GM10266 (cell line): Measurements from ENCODE around the gene C5AR2.
"Not testable (repeated sequence)": the region's sequence is repeated elsewhere in the genome, so short reads cannot be mapped to it uniquely, and the experiment has no call there.

Experiments used
- DNase-seq: peaks from one replicate; pipeline ENCODE4 v3.0.0; 2012; ENCODE audit errors: extremely low spot score
- TF ChIP-seq, protein P1 (sequence below): IDR thresholded peaks from 2 replicates; pipeline ENCODE4 v1.5.1; 2012; ENCODE audit warnings: mild to moderate bottlenecking, low read depth; ENCODE audit not compliant: control insufficient read depth, insufficient read depth; ENCODE audit errors: missing control alignments

Gene C5AR2

DNA sequence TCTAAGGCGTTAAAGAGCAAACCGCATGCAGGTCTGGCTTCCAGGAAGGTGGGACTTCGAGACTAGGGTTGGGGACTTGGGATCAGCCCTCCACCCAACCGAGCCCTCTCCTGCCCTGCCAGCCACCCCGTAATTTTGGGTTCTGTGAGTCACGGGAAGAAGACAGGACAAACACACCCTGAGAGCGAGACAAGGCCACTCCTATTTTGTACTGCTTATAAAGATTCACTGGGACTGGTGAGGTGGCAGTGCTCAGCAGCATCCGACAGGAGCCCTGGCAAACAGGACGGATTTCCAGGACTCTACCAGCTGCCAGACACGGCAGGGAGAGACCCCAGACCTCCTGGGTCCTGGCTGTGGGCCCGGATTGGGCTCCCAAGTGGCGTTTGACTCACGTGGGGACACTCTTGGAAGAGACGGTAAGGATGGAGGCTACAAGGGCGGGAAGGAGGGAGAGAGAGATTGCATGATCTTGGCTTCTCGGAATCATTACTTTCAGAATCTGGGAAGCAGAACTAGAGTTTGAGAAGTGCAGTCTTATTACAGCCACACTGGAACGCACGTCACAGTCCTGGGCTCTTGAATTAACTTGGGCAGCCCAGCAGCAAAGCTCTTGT lies at the start of gene C5AR2:
Gene C5AR2, plus strand, starts transcription at position 245 of the 617 bp plus-strand sequence. CDS start 8,625 bp downstream, outside the sequence.
- DNase-seq: no peak
- TF ChIP-seq, protein P1, sequence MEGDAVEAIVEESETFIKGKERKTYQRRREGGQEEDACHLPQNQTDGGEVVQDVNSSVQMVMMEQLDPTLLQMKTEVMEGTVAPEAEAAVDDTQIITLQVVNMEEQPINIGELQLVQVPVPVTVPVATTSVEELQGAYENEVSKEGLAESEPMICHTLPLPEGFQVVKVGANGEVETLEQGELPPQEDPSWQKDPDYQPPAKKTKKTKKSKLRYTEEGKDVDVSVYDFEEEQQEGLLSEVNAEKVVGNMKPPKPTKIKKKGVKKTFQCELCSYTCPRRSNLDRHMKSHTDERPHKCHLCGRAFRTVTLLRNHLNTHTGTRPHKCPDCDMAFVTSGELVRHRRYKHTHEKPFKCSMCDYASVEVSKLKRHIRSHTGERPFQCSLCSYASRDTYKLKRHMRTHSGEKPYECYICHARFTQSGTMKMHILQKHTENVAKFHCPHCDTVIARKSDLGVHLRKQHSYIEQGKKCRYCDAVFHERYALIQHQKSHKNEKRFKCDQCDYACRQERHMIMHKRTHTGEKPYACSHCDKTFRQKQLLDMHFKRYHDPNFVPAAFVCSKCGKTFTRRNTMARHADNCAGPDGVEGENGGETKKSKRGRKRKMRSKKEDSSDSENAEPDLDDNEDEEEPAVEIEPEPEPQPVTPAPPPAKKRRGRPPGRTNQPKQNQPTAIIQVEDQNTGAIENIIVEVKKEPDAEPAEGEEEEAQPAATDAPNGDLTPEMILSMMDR: no peak

DNA sequence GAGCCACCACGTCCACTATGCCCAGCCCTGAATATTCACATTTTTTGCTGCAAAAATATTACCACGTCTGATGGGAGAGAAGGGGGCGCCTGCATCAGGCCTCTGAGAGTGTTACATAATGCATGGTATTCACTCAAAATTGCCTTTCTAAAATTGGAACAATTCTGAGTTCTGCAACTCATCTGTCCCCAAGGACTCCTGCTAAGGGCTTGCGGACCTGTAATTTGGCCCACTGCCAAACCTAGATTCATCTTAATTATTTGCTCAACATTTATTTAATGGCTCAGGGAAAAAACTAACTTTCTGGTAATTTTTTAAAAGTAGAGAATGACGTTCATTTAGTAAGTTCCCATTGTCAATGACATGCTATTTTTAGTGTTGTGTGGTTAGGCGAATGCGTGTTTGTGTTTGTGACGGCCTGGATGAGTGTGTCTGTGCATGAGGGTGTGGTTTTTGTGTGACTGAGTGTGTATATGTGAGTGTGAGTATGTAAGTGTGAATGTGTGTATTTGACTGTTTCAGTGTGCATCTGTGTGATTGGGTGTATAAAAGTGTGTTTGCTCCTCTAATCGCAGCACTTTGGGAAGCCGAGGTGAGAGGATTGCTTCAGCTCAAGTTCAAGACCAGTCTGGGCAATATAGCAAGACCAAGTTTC lies 48.4 kb upstream of the C5AR2 start:
- DNase-seq: no peak
- TF ChIP-seq, protein P1: no peak

DNA sequence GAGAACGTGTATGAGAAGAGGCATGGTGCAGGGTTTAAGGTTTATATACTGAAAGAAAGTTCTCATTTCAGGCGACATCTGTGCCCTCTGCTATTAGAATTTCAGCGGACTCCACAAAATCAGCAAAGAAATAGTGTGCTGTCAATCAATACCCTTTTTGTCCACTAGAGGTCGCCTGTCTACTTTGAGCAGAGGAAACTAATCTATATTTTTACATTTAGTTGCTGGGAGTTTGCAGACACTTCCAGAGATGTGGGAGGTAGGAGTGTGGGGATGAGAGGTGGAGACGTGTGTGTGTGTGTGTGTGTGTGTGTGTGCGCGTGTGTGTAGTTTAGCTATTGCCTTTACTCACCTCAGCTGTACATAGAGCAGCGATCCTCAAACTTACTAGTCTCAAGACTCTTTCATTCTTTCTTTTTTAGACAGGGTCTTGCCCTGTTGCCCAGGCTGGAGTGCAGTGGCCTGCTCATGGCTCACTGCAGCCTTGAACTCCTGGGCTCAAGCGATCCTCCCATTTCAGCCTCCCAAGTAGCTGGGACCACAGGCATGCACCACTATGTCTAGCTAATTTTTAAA lies 47.6 kb upstream of the C5AR2 start:
- peak; percentile 57 for DNase-seq
- TF ChIP-seq, protein P1: peak; percentile 81

DNA sequence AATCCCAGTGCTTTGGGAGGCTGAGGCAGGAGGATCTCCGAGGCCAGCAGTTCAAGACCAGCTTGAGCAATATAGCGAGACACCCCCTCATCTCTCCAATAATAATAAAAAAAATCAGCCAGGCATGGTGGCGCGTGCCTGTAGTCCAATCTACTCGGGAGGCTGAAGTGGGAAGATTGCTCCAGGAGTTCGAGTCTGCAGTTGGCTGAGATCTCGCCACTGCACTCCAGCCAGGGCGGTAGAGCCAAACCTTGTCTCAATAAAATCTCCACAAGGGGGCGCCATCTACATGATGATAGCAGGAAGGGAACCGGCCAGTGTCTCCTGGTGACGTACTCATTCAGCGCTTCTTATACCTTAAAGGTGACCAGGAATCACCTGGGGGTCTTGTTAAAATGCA lies 35.9 kb upstream of the C5AR2 start:
- TF ChIP-seq, protein P1: peak; percentile 81
- DNase-seq: peak; percentile 76

DNA sequence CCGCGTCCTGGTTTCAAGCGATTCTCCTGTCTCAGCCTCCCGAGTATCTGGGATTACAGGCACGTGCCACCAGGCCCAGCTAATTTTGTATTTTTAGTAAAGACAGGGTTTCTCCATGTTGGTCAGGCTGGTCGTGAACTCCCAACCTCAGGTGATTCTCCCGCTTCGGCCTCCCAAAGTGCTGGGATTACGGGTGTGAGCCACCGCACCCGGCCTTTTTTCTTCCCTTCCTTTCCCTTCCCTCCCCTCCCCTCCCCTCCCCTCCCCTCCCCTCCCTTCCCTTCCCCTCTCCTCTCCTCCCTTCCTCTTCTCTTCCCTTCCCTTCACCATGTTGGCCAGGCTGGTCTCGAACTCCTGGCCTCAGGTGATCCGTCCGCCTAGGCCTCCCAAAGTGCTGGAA lies 31.1 kb upstream of the C5AR2 start:
- DNase-seq: not testable (repeated sequence)

DNA sequence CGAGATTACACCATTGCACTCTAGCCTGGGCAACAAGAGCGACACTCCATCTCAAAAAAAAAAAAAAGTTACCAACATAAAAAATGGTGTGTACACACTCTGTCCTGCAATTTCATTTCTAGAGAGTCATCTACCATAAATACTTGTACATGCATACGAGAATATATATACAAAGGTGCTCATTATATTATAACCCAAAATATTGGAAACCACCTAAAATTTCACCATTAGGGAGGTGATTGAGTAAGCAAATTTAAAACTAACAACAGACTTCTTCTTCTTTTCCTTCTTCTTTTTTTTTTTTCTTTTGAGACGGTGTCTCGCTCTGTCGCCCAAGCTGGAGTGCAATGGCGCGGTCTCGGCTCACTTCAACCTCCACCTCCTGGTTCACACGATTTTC lies 29.7 kb upstream of the C5AR2 start:
- TF ChIP-seq, protein P1: no peak
- DNase-seq: no peak

DNA sequence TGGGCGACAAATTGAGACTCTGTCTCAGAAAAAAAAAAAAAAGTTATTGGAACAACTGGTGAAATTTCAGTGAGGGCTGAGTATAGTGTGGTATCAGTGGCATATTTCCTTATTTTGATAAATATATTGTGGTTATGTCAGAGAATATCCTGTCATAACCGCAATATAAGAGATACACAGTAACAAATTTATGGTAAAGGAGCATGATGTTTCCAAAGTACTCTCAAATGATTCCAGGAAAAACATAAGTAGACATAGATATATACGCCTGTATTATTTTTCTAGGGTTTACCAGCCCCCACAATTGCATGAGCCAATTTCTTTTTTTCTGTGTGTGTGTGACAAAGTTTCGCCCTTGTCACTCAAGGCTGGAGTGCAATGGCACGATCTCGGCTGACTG lies 28.0 kb upstream of the C5AR2 start:
- DNase-seq: no peak
- TF ChIP-seq, protein P1: no peak

DNA sequence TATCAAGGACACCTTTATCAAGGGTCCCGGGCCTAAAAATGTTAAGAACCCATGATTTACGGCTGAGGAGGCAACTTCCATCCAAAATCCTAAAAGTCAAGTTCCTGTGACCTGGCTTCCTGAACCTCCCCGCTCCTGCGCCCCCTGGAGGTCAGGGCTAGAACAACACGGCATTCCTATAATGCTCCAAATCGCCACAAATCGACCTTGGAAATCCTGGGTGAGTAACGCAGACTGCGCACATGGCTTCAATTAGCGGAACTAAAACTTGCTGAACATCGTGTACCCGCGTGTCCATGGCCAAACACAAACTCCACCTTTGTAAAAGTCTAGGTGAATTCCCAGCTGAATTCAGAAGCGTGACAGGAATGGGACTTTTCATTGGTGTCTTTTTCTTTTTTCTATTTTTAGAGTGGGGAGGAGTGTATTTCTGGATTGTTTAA lies 26.6 kb upstream of the C5AR2 start:
- DNase-seq: peak; percentile 37
- TF ChIP-seq, protein P1: peak; percentile 91
